HG03558 (cell line): ENCODE data around the gene TRAF4.

Experiments used
- ATAC-seq: cut with Tn5 transposase; IDR thresholded peaks from one replicate; pipeline ENCODE4 v1.9.1; 2021; ENCODE audit warnings: moderate number of reproducible peaks; ENCODE audit not compliant: unreplicated experiment; ENCODE audit errors: extremely low read depth

Gene TRAF4

DNA sequence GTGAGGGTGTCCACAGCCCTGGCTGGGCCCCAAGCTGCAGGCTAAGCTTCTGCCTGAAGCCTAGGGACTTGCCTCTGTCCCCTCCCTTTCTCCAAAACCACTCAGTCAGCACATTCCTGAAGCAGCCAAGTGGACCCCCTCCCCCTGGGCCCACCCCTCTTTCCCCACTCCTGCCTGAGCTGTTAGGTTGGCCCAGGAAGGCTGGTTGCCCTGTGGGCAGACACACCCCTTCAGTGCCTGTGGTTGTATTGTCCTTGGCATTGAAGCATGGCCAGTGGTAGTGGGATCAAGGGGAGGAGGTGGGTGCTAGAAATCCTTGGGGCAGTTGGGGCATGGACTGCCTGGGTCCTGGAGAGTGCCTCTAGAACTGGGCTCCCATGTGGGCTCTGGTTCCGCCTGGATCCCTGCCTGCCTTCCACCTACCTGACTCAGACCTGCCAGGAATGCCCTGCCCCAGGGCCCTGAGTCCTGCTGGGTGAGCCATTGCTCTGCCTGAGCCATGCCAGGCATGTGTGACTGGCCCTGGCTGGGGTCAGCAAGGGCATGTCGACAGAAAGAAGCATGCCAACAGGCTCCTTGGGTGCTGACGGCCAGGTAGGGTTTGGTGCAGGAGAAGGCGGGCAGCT, 2.1 kb downstream of the TRAF4 start:
- no peak for ATAC-seq

DNA sequence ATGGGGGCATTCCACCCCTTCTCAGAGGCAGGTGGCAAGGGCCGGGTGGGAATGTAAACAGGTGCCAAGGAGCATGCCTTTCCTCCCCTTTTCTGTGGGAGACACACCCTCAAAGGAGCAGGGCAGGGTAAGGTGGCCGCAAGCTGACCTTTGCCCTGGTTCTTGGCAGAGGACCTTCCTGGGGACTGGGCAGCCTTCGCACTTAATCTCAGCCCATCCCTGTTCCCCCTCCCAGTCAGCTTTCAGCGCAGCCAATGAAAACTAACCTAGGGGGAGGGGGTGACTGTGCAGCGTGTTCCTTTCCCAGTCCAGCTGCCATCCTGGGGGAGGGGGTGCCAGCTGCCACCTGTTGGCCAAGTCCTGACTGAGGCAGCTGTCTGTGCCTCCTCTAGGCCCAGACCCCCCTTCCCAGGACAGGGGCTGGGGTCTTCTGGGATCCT, 2.8 kb downstream of the TRAF4 start:
- ATAC-seq = no peak

DNA sequence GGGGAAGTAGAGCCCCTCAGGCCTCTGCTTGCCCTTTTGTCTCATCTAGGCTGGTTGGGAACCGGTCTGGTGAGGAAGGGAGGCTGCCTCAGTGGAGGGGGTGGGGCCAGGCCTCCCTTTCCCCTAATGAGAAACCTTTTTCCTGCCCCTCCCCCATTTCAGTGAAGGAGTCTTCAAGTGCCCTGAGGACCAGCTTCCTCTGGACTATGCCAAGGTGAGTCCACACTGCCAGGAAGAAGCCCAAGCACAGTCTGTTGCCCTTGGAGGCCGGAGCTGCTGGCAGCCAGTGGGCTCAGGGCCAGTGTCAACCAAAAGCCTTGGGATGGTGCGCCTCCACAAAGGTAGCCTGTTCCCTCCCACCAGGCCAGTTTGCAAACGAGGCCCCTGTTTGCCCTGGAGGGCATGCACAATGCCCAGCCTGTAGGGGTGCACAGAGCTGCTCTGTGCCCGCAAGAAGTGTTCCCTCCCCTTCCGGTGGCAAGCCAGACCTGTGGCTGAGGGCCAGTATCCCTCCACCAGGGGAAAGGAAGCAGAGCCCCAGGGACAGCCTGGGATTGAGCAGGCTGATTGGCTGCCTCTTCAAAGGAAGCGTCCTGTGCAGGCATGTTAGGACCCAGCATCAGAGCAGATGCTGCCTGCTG, 3.4 kb downstream of the TRAF4 start:
- ATAC-seq = no peak

DNA sequence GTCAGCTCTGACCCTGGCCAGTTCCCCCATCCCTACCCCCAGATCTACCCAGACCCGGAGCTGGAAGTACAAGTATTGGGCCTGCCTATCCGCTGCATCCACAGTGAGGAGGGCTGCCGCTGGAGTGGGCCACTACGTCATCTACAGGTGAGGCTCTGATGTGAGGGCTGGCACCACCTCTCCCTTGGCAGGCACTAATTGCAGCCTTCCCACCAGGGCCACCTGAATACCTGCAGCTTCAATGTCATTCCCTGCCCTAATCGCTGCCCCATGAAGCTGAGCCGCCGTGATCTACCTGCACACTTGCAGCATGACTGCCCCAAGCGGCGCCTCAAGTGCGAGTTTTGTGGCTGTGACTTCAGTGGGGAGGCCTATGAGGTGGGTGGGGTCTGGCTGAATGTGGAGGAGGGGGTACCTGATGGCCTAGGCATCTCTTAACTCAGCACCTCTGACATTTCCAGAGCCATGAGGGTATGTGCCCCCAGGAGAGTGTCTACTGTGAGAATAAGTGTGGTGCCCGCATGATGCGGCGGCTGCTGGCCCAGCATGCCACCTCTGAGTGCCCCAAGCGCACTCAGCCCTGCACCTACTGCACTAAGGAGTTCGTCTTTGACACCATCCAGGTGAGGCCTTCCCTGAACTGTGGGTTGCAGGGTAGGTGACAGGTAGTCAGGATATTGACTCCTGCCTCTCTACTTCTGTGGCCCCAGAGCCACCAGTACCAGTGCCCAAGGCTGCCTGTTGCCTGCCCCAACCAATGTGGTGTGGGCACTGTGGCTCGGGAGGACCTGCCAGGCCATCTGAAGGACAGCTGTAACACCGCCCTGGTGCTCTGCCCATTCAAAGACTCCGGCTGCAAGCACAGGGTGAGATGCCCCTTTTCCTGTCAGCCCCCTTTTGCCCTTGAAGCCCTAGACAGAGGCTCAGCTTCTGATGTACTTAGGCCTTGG, 4.3 kb downstream of the TRAF4 start:
- no peak for ATAC-seq

DNA sequence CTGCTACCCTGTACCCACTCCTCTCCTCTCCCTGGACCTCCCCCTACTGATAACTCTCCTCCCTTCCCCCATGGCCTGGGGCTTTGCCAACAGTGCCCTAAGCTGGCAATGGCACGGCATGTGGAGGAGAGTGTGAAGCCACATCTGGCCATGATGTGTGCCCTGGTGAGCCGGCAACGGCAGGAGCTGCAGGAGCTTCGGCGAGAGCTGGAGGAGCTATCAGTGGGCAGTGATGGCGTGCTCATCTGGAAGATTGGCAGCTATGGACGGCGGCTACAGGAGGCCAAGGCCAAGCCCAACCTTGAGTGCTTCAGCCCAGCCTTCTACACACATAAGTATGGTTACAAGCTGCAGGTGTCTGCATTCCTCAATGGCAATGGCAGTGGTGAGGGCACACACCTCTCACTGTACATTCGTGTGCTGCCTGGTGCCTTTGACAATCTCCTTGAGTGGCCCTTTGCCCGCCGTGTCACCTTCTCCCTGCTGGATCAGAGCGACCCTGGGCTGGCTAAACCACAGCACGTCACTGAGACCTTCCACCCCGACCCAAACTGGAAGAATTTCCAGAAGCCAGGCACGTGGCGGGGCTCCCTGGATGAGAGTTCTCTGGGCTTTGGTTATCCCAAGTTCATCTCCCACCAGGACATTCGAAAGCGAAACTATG, 5.2 kb downstream of the TRAF4 start:
- ATAC-seq = no peak

DNA sequence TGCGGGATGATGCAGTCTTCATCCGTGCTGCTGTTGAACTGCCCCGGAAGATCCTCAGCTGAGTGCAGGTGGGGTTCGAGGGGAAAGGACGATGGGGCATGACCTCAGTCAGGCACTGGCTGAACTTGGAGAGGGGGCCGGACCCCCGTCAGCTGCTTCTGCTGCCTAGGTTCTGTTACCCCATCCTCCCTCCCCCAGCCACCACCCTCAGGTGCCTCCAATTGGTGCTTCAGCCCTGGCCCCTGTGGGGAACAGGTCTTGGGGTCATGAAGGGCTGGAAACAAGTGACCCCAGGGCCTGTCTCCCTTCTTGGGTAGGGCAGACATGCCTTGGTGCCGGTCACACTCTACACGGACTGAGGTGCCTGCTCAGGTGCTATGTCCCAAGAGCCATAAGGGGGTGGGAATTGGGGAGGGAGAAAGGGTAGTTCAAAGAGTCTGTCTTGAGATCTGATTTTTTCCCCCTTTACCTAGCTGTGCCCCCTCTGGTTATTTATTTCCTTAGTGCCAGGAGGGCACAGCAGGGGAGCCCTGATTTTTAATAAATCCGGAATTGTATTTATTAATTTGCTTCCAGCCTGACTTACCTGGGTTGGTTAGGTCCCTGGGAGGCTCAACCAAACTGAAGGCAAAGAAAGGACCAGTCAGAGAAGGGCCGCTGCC, 5.8 kb downstream of the TRAF4 start:
- no peak for ATAC-seq

DNA sequence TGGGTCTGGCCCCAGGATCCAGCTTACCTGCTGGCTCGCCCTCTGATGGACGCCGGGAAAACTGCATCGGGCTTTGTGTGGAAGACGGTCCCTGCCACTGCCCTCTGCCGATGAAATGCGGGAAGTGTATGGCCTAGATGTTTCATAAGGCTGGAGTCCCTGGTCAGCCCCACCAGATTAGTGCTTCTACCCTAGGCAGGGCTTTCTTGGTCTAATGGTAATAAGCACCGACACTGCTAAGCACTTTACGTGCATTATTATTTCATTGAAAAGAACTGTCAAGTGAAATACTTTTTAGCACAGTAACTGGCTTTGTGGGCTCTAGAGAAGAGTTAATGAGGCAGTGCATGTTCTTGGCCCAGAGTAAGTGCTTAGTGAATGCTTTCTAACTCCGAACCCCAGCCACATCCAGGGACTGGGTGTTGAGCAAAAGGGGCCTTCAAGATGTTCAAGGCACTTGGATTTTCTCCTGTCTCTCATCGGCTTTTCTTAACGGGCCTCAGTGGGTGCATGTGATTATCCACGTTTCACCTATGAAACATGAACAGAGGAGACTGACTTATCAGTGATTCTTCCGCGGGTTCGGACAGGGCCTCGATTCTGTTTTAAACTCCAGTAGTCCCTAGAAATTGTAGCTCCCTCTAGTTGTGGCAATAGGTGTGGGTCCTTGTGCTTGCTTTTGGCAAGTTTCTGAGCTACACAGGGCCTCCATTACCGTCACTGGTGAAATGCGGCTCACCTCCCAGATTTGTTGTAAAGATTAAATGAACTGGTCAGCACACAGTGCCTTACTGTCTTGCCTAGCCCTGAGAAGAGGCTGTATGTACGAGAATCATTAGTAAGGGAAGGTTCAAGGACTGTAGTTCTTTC, 6.6 kb downstream of the TRAF4 start:
- ATAC-seq = no peak

DNA sequence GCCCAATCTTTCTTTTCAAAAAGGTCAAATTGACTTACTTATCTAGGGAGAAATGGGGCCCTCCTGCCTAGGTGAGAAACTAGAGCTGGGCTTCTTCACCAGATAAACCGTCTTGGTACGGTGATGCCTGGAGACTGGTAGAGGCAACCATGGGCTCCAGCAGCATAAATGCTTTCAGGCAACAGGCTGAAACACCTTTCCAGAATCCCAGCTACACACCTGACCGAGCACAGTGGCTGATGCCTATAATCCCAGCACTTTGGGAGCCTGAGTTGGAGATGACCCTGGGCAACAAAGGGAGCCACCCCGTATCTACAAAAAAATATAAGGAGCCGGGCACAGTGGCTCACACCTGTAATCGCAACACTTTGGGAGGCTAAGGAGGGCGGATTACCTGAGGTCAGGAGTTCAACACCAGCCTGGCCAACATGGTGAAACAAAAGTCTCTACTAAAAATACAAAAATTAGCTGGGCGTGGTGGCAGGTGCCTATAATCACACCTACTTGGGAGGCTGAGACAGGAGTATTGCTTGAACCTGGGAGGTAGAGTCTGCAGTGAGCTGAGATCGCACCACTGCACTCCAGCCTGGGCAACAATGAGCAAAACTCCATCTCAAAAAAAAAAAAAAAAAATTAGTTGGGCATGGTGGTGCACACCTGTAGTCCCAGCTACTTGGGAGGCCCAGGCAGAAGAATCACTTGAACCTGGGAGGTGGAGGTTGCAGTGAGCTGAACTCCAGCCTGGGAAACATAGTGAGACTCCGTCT, 8.0 kb downstream of the TRAF4 start:
- ATAC-seq = no peak

DNA sequence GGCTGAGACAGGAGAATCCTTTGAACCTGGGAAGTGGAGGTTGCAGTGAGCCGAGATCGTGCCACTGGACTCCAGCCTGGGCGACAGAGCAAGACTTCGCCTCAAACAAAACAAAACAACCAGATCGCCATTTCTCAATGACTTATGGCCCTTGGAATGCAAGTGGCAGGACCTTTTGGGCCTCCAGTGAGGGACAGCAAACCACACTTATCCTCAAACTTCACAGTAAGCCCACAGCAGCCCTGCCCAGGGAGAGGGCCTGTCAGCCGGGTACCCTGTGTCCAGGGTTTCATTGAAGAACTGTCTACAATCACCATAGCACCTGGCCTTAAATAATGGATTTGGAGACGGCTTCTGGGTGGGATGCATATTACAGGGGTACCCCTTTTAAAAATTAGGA, 11.7 kb downstream of the TRAF4 start:
- ATAC-seq = no peak

DNA sequence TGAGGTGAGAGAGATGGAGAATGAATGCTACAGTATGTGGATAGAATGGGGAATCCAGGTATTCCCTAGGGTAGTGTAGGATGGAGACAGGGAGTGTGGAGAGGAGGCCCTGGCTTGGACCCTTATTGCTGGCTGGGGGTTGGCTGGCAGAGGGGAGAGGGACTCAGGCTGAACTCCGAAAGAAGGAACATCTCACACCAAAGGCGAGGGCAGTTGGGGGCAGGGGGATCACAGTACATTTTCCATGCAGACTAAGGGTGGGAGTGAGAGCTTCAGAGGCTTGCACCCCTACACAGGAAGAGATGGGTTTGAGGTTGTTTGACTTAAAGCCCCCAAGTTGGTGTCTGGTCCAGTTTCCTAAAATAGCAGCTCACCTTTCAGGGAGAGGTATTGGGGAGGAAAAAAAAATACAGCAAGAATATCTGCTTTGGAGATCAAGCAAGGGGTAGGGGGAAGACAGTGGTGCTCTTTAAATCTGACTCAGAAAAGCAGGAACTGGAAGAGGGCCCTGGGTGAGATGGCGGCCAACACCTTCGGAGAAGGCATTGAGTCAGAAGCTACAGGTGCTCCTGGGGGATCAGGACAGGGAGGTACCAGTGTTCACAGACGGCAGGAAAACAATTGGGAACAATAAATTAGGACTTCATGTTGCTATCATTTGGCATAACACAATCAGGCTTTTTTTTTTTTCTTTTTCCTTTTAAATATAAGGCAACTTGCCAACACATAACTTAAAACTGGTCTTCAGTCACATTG, 12.4 kb downstream of the TRAF4 start:
- no peak for ATAC-seq

DNA sequence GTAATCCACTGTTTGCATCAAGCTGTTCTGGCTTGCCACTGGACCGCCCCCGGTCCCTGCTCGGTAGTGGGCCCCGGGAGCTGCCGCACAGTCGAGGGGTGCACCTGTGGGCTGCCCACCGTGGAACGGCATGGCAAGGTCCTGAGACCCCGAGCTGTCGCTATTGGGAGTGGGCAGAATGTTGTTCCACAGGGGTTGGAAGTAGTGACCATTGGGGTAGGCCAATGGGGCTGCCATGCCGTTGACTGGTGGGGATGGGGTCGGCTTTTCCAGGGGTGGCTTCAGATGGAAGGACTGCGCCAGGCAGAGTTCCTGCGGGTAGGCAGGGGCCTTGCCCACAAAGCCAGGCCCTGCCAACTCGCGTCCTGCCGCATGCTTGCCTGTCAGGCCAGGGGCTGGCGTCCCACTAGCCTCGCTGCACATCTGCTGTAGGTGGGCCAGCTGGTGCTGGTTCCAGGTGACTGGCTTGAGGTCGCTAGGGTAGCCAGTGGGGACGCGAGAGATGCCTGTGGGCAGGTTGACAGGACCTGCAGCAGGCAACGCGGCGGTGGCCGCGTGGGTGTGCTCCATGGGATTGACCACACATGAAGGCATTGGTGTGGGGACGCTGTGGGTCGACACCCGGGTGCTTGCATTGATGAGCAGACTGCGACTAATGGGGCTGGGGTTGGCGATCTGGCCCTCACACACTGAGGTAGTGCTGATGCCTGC, 14.8 kb downstream of the TRAF4 start:
- ATAC-seq = no peak

DNA sequence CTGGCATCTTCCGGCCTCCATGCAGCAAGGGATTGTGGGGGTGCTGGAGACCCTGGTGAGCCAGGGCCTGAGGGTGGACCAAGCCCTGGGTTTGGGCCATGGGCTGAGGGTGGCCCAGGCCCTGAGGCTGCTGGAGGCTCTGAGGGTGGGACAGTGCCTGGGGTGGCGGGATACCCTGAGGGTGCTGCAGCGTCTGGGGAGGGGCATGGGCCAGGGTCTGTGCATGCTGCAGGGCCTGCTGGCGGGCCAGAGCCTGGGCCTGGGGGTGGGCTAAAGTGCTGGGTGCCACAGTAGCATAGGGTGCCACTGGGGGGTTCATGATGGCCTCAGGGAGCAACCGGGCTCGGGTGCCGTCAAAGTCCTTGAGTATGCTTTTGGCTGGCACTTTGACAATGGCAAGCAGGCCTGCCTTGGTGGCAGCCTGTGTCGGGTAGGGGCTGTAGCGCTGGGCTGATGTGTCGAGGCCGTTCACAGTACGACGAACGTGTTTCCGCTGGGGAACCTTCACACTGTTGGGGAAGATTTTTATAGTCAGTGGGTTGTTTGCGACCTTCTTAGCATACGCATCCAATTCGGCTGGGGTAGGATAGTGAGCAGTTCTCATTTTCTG, 15.6 kb downstream of the TRAF4 start:
- ATAC-seq = no peak

DNA sequence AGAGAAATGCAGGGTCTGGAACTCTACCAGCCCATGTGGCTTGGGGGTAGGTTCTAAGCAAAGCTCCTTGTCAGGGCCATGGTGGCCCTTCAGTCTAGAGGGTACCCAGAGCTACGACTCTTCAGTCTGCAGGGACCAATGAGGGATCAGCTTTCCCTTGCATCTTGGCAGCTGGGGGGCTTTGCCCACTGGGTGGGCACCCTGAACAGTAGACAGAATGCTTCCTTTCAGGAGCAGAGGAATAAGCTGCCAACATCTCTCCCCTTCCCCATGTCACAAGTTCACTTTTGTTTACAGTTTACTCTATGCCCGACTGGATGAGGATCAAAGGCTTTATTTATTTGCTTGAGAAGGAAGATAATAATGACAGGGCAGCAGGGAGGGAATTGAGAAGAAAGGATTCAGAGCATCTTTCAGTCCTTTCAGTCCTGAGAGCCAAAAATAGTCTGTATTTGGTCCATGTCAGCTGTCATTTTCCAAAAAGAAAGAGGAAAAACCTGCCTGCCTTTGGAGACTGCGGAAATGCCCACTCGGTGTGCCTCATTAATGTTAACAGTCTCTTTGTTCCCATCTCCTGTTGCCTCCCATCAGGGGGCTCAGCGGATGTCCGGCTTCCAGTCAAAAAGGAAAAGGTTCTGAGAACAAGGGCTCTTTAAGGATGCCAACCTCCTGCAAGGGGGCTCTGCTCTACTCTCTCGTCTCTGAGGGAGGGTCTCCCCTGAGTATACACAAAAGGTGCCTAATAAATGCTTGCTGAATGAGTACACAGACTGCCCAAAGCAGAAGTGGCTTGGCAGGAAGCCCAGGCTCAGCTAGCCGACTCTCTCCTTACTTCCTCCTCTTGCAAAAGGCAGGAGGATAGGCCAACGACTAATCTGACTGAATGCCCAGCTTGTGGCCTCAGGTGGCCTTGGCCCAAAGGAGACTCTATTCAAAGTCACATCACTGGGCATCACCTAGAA, 17.1 kb downstream of the TRAF4 start:
- no peak for ATAC-seq

DNA sequence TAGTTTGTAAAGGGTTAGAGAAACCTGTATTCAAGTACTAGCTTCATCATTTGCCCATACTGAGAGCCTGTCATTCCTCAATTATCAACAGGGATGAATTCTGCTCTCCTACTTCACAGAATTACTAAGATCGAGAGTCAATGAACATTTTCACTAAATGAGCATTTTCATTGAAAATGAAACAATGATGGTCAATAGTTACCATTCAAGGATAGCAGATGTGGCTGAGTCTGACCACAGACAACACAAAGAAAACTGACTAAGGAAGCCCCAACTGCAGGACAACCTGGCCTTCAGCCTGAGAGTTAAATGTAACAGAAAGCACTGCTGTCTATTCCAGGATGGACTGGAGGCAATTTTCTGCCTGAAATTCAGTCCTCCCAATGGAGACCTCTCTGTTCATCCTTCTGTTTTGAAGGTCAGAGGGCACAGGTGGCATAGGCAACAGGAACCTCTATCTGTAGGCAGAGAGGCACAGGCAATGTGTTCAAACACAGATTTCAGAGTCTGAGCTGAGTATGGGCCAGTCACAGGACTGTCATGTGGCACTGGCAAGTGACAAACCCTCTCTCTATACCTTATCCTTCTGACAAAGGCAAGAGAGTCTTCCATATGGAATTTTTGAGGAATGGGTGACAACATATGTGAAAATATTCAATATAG, 19.5 kb downstream of the TRAF4 start:
- ATAC-seq = no peak

DNA sequence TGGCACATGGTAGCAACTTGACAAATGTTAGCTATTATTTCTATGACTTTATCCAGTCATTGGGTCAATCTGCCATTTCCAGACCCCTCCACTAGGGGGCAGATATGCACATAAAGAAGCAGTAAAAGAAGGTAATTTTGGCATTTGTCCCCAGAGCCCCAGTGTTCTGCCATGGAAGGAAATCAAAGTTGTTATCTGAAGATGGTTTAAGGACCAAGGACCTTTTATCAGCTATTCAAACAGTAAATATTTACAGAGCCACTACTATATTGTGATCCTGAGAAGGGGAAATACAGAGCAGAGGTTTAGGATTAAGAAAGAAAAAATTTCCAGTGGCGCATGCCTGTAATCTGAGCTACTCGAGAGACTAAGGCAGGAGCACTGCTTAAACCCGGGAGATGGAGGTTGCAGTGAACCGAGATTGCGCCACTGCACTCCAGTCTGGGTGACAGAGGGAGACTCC, 20.0 kb downstream of the TRAF4 start:
- no peak for ATAC-seq
